ENCODE measurements around the gene FOS. TPM values are rescaled to one million over a fixed set of nuclear protein-coding genes. Genes with fewer than 3 reads are reported as not detected.
"Not testable (repeated sequence)": the region's sequence is repeated elsewhere in the genome, so short reads cannot be mapped to it uniquely, and the experiment has no call there.

The FOS gene
- total RNA-seq, 6 donors from 2014 or later: 386 to 1,146 (median 633) TPM

DNA sequence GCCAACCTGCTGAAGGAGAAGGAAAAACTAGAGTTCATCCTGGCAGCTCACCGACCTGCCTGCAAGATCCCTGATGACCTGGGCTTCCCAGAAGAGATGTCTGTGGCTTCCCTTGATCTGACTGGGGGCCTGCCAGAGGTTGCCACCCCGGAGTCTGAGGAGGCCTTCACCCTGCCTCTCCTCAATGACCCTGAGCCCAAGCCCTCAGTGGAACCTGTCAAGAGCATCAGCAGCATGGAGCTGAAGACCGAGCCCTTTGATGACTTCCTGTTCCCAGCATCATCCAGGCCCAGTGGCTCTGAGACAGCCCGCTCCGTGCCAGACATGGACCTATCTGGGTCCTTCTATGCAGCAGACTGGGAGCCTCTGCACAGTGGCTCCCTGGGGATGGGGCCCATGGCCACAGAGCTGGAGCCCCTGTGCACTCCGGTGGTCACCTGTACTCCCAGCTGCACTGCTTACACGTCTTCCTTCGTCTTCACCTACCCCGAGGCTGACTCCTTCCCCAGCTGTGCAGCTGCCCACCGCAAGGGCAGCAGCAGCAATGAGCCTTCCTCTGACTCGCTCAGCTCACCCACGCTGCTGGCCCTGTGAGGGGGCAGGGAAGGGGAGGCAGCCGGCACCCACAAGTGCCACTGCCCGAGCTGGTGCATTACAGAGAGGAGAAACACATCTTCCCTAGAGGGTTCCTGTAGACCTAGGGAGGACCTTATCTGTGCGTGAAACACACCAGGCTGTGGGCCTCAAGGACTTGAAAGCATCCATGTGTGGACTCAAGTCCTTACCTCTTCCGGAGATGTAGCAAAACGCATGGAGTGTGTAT is 2.4 kb downstream of the FOS start:
- Histone ChIP-seq H3K9me3 (no peaks in the 10 kb centered on the region), H3K4me3 (peak overlapping the region; percentile 10 to 92 (median 78)), H3K4me1 (peaks cover 21 to 42% (median 28%) of the 10 kb centered on the region in 4 donors), H3K36me3 (peaks cover 6 to 31% (median 21%) of the 10 kb centered on the region in 4 donors), H3K27ac (peak overlapping the region; percentile 96 to 99 (median 98)), H3K27me3 (no peaks in the 10 kb centered on the region)
- DNase-seq (peak in 1 of 2 donors; percentile 89), ATAC-seq (ENCODE audit: low FRiP score in 2 of 2) (no peak)
- TF ChIP-seq POLR2A (IDR thresholded peaks at IDR 0.05) (peak in 1 of 4 donors; percentile 80), POLR2AphosphoS5 (IDR thresholded peaks at IDR 0.05) (peak; percentile 69 to 95), EP300 (IDR thresholded peaks at IDR 0.05) (no peak)
- TF ChIP-seq, protein P1, sequence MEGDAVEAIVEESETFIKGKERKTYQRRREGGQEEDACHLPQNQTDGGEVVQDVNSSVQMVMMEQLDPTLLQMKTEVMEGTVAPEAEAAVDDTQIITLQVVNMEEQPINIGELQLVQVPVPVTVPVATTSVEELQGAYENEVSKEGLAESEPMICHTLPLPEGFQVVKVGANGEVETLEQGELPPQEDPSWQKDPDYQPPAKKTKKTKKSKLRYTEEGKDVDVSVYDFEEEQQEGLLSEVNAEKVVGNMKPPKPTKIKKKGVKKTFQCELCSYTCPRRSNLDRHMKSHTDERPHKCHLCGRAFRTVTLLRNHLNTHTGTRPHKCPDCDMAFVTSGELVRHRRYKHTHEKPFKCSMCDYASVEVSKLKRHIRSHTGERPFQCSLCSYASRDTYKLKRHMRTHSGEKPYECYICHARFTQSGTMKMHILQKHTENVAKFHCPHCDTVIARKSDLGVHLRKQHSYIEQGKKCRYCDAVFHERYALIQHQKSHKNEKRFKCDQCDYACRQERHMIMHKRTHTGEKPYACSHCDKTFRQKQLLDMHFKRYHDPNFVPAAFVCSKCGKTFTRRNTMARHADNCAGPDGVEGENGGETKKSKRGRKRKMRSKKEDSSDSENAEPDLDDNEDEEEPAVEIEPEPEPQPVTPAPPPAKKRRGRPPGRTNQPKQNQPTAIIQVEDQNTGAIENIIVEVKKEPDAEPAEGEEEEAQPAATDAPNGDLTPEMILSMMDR (IDR thresholded peaks at IDR 0.05): peak in 1 of 6 experiments; percentile 8
- 87 to 92% methylated on average over 16 to 17 of the region's 17 CpGs for WGBS, 2 donors

DNA sequence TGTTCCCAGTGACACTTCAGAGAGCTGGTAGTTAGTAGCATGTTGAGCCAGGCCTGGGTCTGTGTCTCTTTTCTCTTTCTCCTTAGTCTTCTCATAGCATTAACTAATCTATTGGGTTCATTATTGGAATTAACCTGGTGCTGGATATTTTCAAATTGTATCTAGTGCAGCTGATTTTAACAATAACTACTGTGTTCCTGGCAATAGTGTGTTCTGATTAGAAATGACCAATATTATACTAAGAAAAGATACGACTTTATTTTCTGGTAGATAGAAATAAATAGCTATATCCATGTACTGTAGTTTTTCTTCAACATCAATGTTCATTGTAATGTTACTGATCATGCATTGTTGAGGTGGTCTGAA is 3.0 kb downstream of the FOS start:
- H3K36me3 ChIP-seq: peaks cover 6 to 31% (median 21%) of the 10 kb centered on the region in 4 donors
- WGBS, 2 donors: 90 to 97% methylated on average over 1 of the region's 1 CpG
- TF ChIP-seq, protein P1 (IDR thresholded peaks at IDR 0.05): no peak
- TF ChIP-seq POLR2AphosphoS5 (IDR thresholded peaks at IDR 0.05): no peak
- TF ChIP-seq EP300 (IDR thresholded peaks at IDR 0.05): no peak
- peak in 1 of 4 donors; percentile 41 for TF ChIP-seq POLR2A (IDR thresholded peaks at IDR 0.05)
- H3K4me3 ChIP-seq: peak overlapping the region; percentile 10 to 92 (median 78)
- ATAC-seq (ENCODE audit: low FRiP score in 2 of 2) (no peak), DNase-seq (no peak)
- H3K9me3 ChIP-seq: no peaks in the 10 kb centered on the region
- peaks cover 18 to 36% (median 23%) of the 10 kb centered on the region in 4 donors for H3K4me1 ChIP-seq
- no peaks in the 10 kb centered on the region for H3K27me3 ChIP-seq
- peak overlapping the region; percentile 96 to 99 (median 98) for H3K27ac ChIP-seq

DNA sequence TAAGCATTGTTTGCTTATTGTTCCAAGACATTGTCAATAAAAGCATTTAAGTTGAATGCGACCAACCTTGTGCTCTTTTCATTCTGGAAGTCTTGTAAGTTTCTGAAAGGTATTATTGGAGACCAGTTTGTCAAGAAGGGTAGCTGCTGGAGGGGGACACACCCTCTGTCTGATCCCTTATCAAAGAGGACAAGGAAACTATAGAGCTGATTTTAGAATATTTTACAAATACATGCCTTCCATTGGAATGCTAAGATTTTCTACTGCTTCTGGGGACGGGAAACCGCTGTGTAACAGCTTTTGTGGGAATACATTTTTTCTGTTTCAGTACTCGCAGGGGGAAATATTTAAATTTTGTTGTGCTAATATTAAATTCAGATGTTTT is 3.5 kb downstream of the FOS start:
- ATAC-seq (ENCODE audit: low FRiP score in 2 of 2) (no peak), DNase-seq (no peak)
- WGBS, 2 donors: 90 to 91% methylated on average over 4 of the region's 4 CpGs
- Histone ChIP-seq H3K4me1 (peaks cover 16 to 33% (median 22%) of the 10 kb centered on the region in 4 donors), H3K9me3 (no peaks in the 10 kb centered on the region), H3K4me3 (peak overlapping the region in 2 of 4 donors; percentile 3 to 92), H3K27ac (peak overlapping the region; percentile 74 to 99 (median 90)), H3K27me3 (no peaks in the 10 kb centered on the region), H3K36me3 (peaks cover 6 to 31% (median 21%) of the 10 kb centered on the region in 4 donors)
- peak in 2 of 4 donors; percentile 28 to 33 for TF ChIP-seq POLR2A (IDR thresholded peaks at IDR 0.05)
- no peak for TF ChIP-seq EP300 (IDR thresholded peaks at IDR 0.05)
- peak in 1 of 2 donors; percentile 51 for TF ChIP-seq POLR2AphosphoS5 (IDR thresholded peaks at IDR 0.05)
- TF ChIP-seq, protein P1 (IDR thresholded peaks at IDR 0.05): no peak

DNA sequence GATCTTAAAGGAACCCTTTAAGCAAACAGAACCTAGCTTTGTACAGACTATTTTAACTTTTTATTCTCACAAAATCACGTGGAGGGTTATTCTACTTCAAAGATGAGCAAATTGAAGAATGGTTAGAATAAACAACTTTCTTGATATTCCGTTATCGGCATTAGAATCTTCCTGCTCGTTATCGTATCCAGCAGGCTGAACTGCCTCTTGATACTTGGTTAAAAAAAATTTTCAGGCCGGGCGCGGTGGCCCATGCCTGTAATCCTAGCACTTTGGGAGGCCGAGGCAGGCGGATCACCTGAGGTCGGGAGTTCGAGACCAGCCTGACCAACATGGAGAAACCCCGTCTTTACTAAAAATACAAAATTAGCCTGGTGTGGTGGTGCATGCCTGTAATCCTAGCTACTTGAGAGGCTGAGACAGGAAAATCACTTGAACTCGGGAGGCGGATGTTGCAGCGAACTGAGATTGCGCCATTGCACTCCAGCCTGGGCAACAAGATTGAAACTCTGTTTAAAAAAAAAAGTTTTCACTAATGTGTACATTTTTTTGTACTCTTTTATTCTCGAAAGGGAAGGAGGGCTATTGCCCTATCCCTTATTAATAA is 4.0 kb downstream of the FOS start:
- H3K27me3 ChIP-seq, H3K9me3 ChIP-seq: not testable (repeated sequence)
- peak; percentile 65 to 81 for DNase-seq
- Histone ChIP-seq H3K4me1 (peaks cover 19 to 36% (median 23%) of the 10 kb centered on the region in 4 donors), H3K4me3 (peak overlapping the region in 2 of 4 donors; percentile 3 to 92), H3K27ac (peak overlapping the region; percentile 74 to 99 (median 90)), H3K36me3 (peaks cover 6 to 31% (median 21%) of the 10 kb centered on the region in 4 donors)
- TF ChIP-seq EP300 (IDR thresholded peaks at IDR 0.05) (peak in 2 of 4 donors; percentile 15 to 85), POLR2AphosphoS5 (IDR thresholded peaks at IDR 0.05) (peak; percentile 40 to 86)
- WGBS, 2 donors: 72 to 83% methylated on average over 18 of the region's 18 CpGs
- ATAC-seq (ENCODE audit: low FRiP score in 2 of 2): peak in 1 of 2 donors; percentile 0
